B cell (primary cell): ENCODE data around the gene EGFLAM. TPM values are rescaled to one million over a fixed set of nuclear protein-coding genes. Genes with fewer than 3 reads are reported as not detected.

Source experiments
- ATAC-seq: fragments of 200-7000 bp; cut with Tn5 transposase; one replicate; pipeline ENCODE4 v1.10.0; 2021; ENCODE audit warnings: low read depth, mild to moderate bottlenecking, moderate number of reproducible peaks, moderate library complexity
- CTCF ChIA-PET: fragments of 350-600 bp; sonication (Branson Sonifier 250); formaldehyde crosslinking; loops from one replicate; lab custom pipeline; 2021; ENCODE audit warnings: antibody characterized with exemption, inconsistent platforms; lab: Charles Lee
- POLR2A ChIA-PET: fragments of 350-600 bp; sonication (Branson Sonifier 250); formaldehyde crosslinking; loops from one replicate; lab custom pipeline; 2021; ENCODE audit warnings: antibody characterized with exemption; lab: Charles Lee
- DNase-seq: peaks from one replicate; pipeline ENCODE4 v3.0.0; 2013
- H2AFZ ChIP-seq: 2 replicates; pipeline ENCODE4 v1.6.1; 2012; ENCODE audit warnings: mild to moderate bottlenecking, low read depth, low read length; ENCODE audit not compliant: insufficient read depth, poor library complexity, severe bottlenecking
- H3K27ac ChIP-seq, 2 donors: 1 replicate in 1 of 2; 2 replicates in 1 of 2; pipeline ENCODE4 v1.5.1; 2012 to 2013; ENCODE audit warnings: low read length in 2 of 2, mild to moderate bottlenecking in 2 of 2, moderate library complexity in 1 of 2
- H3K27me3 ChIP-seq, 4 experiments: fragments of 200-600 bp in 1 of 4; sonication (generic) in 1 of 4; replicated peaks in 1 of 4; 1 replicate in 2 of 4; 2 replicates in 2 of 4; pipeline versions ENCODE4 v1.6.1 to v1.7.0; 2013 to 2016; ENCODE audit warnings: low read length in 3 of 4, mild to moderate bottlenecking in 2 of 4, mixed read lengths in 1 of 4, moderate library complexity in 1 of 4; ENCODE audit not compliant: insufficient read depth in 4 of 4, control insufficient read depth in 3 of 4; ENCODE audit errors: control extremely low read depth in 1 of 4
- H3K36me3 ChIP-seq, 2 experiments: replicated peaks in 1 of 2; 1 replicate in 1 of 2; 2 replicates in 1 of 2; pipeline versions ENCODE4 v1.6.1 to v1.7.1; 2013; ENCODE audit warnings: low read length in 1 of 2; ENCODE audit not compliant: insufficient read depth in 2 of 2, control insufficient read depth in 1 of 2; ENCODE audit errors: control extremely low read depth in 1 of 2, extremely low read depth in 1 of 2
- H3K4me1 ChIP-seq, 2 donors: fragments of 200-600 bp in 1 of 2; sonication (generic) in 1 of 2; 1 replicate in 1 of 2; 2 replicates in 1 of 2; pipeline versions ENCODE4 v1.5.1 to v1.6.1; 2013 to 2017; ENCODE audit warnings: low read length in 2 of 2; ENCODE audit not compliant: control insufficient read depth in 2 of 2, insufficient read depth in 2 of 2
- H3K4me2 ChIP-seq: replicated peaks from 2 replicates; pipeline ENCODE3; 2012; ENCODE audit warnings: mild to moderate bottlenecking, low read depth, low read length; ENCODE audit not compliant: poor library complexity, severe bottlenecking
- H3K4me3 ChIP-seq, 5 experiments: fragments of 200-600 bp in 1 of 5; sonication (generic) in 1 of 5; 1 replicate in 3 of 5; 2 replicates in 2 of 5; pipeline versions ENCODE4 v1.5.1 to v1.7.0; 2011 to 2016; ENCODE audit warnings: low read length in 4 of 5, mild to moderate bottlenecking in 4 of 5, low read depth in 2 of 5, control low read depth in 1 of 5, moderate library complexity in 1 of 5; ENCODE audit not compliant: insufficient read depth in 1 of 5; ENCODE audit errors: control extremely low read depth in 1 of 5, extremely low read depth in 1 of 5
- H3K79me2 ChIP-seq: fragments of 200-600 bp; sonication (generic); one replicate; pipeline ENCODE4 v1.6.0; 2016; ENCODE audit warnings: low read length; ENCODE audit not compliant: control insufficient read depth, insufficient read depth
- H3K9ac ChIP-seq: fragments of 200-600 bp; sonication (generic); 2 replicates; pipeline ENCODE4 v1.6.1; 2017; ENCODE audit warnings: mild to moderate bottlenecking, low read length, moderate library complexity
- H3K9me3 ChIP-seq, 3 donors: one replicate each; pipeline versions ENCODE4 v1.6.1 to v1.7.1; 2013; ENCODE audit warnings: low read length in 2 of 3; ENCODE audit not compliant: control insufficient read depth in 2 of 3, insufficient read depth in 1 of 3; ENCODE audit errors: control extremely low read depth in 1 of 3
- H4K20me1 ChIP-seq: 2 replicates; pipeline ENCODE4 v1.6.0; 2012; ENCODE audit warnings: mild to moderate bottlenecking, low read length; ENCODE audit not compliant: insufficient read depth, control insufficient read depth, poor library complexity, severe bottlenecking
- H3K27ac Mint-ChIP-seq: one replicate; pipeline ENCODE4 v1.8.0; 2021; ENCODE audit warnings: mixed read lengths
- H3K27me3 Mint-ChIP-seq: one replicate; pipeline ENCODE4 v1.8.0; 2021; ENCODE audit warnings: mixed read lengths
- H3K4me1 Mint-ChIP-seq: one replicate; pipeline ENCODE4 v1.8.0; 2021; ENCODE audit warnings: mixed read lengths
- H3K4me3 Mint-ChIP-seq: one replicate; pipeline ENCODE4 v1.8.0; 2021; ENCODE audit warnings: mixed read lengths
- H3K9me3 Mint-ChIP-seq: one replicate; pipeline ENCODE4 v1.8.0; 2022; ENCODE audit warnings: mixed read lengths; ENCODE audit not compliant: insufficient read depth
- CTCF ChIP-seq: fragments of 200-600 bp; IDR thresholded peaks from one replicate; pipeline ENCODE4 v1.8.0; 2022; ENCODE audit warnings: antibody characterized with exemption, mild to moderate bottlenecking
- EZH2 ChIP-seq: IDR thresholded peaks from 2 replicates; pipeline ENCODE4 v1.6.1; 2012; ENCODE audit warnings: borderline replicate concordance, low read depth, mild to moderate bottlenecking, moderate library complexity, low read length; ENCODE audit not compliant: insufficient read depth, poor library complexity, severe bottlenecking
- WGBS: methylation state at CpG from one replicate; pipeline ENCODE4 v1.1.5; 2013; ENCODE audit warnings: missing lambda C conversion rate; ENCODE audit not compliant: insufficient coverage; 5-methylcytosine and 5-hydroxymethylcytosine counted together
- intact Hi-C: fragments of 100-400 bp; cut with micrococcal nuclease; formaldehyde crosslinking; loops from one replicate; pipeline ENCODE4 v1.10.0; 2022
- polyA plus RNA-seq: library from polyadenylated mRNA; depleted of rRNA; stranded (reverse); fragments of >200 nt; gene quantifications from 2 replicates; pipeline ENCODE4 v1.2.3, GENCODE V29; 2012
- total RNA-seq, 2 donors: library from RNA; stranded (reverse); fragments of 120-200 nt in 1 of 2; gene quantifications; 1 replicate in 1 of 2; 2 replicates in 1 of 2; pipeline versions ENCODE4 v1.2.3 to v1.2.4, GENCODE V29; 2013 to 2022

EGFLAM gene
- total and polyA plus RNA-seq, 2 donors (not counting 1 experiment from before 2014, with no cell fraction given): not detected

GRCh38 chr5:38292228-38292627, 33.9 kb downstream of the EGFLAM start:
- no peak overlapping the region for H3K4me3 Mint-ChIP-seq
- no peak for TF ChIP-seq CTCF
- no peak for TF ChIP-seq EZH2

GRCh38 chr5:38295751-38296150, 37.4 kb downstream of the EGFLAM start:
- DNase-seq (no peak), ATAC-seq (no peak)
- no peaks in the 10 kb centered on the region for H3K9me3 Mint-ChIP-seq
- Histone ChIP-seq H3K27ac (no peak overlapping the region), H3K27me3 (no peaks in the 10 kb centered on the region), H3K9me3 (peaks cover 0 to 3% (median 0%) of the 10 kb centered on the region in 3 donors), H3K4me1 (no peaks in the 10 kb centered on the region), H3K4me3 (no peak overlapping the region), H3K9ac (no peak overlapping the region), H3K4me2 (no peak overlapping the region), H2AFZ (no peak overlapping the region), H3K36me3 (no peaks in the 10 kb centered on the region), H4K20me1 (no peaks in the 10 kb centered on the region), H3K79me2 (no peaks in the 10 kb centered on the region)
- no peak overlapping the region for H3K27ac Mint-ChIP-seq
- intact Hi-C loops: no loop called here
- CTCF ChIA-PET: no interaction called here
- H3K4me1 Mint-ChIP-seq: no peaks in the 10 kb centered on the region
- no peak overlapping the region for H3K4me3 Mint-ChIP-seq
- TF ChIP-seq EZH2: no peak
- TF ChIP-seq CTCF: no peak
- 100% methylated on average over 2 of the region's 2 CpGs for WGBS
- H3K27me3 Mint-ChIP-seq: peaks cover 5% of the 10 kb centered on the region
- POLR2A ChIA-PET: no interaction called here

More at GRCh38 chr5:38292228-38292627, 33.9 kb downstream of the EGFLAM start:
- no peak for DNase-seq
- POLR2A ChIA-PET: no interaction called here
- WGBS: 100% methylated on average over 1 of the region's 3 CpGs
- Histone ChIP-seq H3K79me2 (no peaks in the 10 kb centered on the region), H3K27ac (no peak overlapping the region), H4K20me1 (no peaks in the 10 kb centered on the region), H3K9me3 (peaks cover 0 to 5% (median 0%) of the 10 kb centered on the region in 3 donors), H3K4me3 (no peak overlapping the region), H3K4me1 (no peaks in the 10 kb centered on the region), H3K27me3 (no peaks in the 10 kb centered on the region), H3K9ac (no peak overlapping the region), H2AFZ (no peak overlapping the region), H3K4me2 (no peak overlapping the region), H3K36me3 (no peaks in the 10 kb centered on the region)
- intact Hi-C loops: no loop called here
- CTCF ChIA-PET: no interaction called here
- Mint-ChIP-seq H3K27me3 (peaks cover 5% of the 10 kb centered on the region), H3K27ac (no peak overlapping the region), H3K9me3 (no peaks in the 10 kb centered on the region), H3K4me1 (no peaks in the 10 kb centered on the region)
- ATAC-seq: no peak
